CD4-positive, alpha-beta T cell treated with Interleukin-10 for 1 hour (primary cell): Measurements from ENCODE around the gene NTRK2.

Experiments
- DNase-seq: peaks from one replicate; pipeline ENCODE4 v3.0.0-alpha.2; 2020

Gene NTRK2

GRCh38 chr9:84785792-84786547, 116.4 kb downstream of the NTRK2 start:
- DNase-seq = no peak

- DNase-seq = no peak
Measured at GRCh38 chr9:84788803-84789462, 119.4 kb downstream of the NTRK2 start.

DNA sequence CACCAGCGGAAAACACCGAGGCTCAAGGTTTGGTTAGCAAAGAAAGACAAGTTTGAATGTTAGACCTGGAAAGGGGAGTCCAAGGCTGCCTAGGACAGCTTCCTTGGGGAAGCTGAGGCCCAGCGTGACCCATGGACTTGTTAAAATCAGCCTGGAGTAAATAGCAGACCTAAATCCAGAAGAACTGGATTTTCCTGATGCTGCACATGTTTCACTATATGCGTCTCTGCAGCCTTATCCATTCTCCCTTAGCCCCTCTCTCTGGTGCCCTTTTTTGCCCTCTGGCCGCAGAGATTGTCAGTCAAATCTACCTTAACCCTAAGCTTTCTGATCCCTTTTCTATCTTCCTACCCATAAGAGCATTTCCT, 119.9 kb downstream of the NTRK2 start:
- no peak for DNase-seq

DNA sequence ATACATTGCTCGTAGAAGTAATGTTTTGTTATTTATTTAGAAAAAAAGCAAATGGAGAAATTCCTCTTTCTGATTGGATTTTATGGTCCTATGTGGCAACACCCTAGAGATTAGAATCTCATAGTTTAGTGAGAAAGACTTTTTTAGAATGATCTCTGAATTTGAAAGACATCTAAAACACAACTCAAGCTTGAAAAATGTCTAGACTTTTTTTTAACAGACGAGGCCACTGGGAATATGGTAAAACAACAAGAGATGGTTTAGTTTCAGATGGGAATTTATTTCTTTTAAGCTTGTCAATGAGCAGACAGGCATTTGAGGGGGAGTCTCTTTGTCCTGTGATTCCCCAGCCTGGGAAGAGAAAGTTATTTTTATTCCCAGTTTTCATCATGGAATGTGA, 122.1 kb downstream of the NTRK2 start:
- DNase-seq = no peak

DNA sequence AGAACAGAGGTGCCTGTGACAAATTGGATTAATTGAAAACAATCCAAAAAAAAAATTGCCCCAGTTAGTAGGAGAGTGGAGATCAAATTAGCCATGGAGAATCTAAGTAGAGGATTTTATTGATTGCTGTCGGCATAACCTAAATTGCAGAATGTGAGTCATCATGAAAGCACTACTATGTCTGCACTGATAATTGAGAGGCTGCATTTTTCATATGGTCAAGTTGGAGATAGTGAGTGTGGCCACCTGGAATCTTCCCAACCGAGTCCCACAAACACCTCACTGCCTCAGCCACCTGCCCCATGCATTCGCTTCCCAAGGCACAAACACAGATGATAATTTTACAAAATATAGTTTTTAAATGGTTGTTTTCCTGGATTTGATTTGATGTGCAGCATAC, 123.7 kb downstream of the NTRK2 start:
- no peak for DNase-seq

DNA sequence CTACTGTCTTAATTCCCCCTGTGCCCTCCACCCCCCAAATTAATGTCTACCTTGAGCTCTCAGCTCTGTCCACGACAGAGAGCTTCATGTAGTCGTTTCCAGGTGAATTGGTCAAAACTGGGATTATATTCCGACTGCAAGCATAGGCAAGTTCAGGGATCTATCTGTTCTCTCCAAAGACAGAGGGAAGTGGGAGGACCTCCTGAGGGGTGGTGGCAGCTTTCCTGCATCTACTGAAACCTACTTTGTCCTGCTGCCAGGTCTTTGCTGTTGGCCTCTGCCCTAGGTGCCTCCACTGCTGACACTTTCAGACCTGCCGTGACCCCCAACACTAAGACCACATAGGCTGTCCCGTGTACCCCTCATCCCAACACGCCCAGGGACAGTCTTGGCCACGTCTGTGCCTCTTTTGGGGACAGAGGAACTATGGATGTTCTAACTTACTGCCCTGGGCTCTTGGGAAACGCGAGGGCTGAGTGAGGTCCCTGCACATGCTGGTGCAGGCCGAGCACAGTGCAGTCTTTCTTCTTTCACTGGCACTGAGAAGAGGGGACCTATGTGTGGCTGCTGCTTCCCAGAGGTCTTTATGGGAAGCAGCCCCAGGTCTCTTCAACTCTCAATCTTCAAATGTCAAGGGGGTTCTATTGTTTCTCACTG, 125.6 kb downstream of the NTRK2 start:
- DNase-seq = no peak

GRCh38 chr9:84796404-84796803, 126.9 kb downstream of the NTRK2 start:
- DNase-seq = no peak

GRCh38 chr9:84799251-84799650, 129.7 kb downstream of the NTRK2 start:
- DNase-seq = no peak

- DNase-seq = no peak
Measured at GRCh38 chr9:84804951-84805694, 135.6 kb downstream of the NTRK2 start.

- no peak for DNase-seq
Measured at GRCh38 chr9:84807431-84807830, 137.9 kb downstream of the NTRK2 start.

DNA sequence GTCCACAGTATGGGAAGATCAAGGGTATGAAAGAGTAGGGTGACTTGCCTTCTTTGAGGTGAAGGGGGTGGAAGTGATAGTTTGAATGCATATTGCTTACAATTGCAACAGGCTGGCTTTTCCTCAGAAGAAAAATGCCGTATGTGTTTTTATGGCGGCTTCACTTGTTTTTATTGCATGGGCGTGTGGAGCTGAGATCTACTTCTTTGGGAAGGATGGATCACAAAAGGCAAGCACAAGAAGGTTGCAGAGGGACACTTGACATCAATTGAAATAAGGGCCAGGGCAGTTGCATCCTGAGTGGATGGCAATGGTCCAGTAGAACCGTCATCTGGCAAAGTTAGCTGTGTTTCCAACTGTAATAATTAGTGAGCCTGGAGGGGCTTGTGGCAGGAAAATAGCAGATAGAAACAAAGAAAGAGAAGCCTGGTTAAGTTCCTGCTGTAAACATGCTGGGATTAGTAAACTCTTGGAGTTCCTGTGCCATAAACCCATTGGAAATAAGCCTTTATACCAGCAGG, 138.4 kb downstream of the NTRK2 start:
- no peak for DNase-seq

- DNase-seq = no peak
Measured at GRCh38 chr9:84808416-84808815, 138.9 kb downstream of the NTRK2 start.

GRCh38 chr9:84811072-84811750, 141.7 kb downstream of the NTRK2 start:
- no peak for DNase-seq

DNA sequence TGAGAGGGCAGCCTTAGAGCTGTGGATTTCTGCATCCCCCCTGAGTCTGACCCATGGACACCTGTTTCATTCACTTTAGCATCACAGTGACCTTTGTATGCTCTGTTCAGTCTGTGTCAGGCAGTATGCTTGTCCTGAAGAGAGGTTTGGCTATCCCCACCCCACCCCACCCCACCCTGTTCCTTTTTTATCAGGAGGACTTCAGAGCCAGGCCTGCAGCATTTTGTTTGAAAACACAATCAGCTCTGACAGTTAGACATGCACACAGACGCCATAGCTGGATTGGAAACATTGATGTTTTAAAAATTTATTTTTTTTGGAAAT, 142.2 kb downstream of the NTRK2 start:
- DNase-seq = no peak

DNA sequence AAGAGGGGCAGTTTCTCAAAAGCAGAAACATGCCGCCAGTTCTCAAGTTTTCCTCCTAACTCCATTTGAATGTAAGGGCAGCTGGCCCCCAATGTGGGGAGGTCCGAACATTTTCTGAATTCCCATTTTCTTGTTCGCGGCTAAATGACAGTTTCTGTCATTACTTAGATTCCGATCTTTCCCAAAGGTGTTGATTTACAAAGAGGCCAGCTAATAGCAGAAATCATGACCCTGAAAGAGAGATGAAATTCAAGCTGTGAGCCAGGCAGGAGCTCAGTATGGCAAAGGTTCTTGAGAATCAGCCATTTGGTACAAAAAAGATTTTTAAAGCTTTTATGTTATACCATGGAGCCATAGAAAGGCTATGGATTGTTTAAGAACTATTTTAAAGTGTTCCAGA, 142.8 kb downstream of the NTRK2 start:
- DNase-seq = no peak

GRCh38 chr9:84812847-84813246, 143.3 kb downstream of the NTRK2 start:
- no peak for DNase-seq

- DNase-seq = no peak
Measured at GRCh38 chr9:84815554-84815953, 146.0 kb downstream of the NTRK2 start.

- DNase-seq = no peak
Measured at GRCh38 chr9:84817038-84817437, 147.5 kb downstream of the NTRK2 start.

DNA sequence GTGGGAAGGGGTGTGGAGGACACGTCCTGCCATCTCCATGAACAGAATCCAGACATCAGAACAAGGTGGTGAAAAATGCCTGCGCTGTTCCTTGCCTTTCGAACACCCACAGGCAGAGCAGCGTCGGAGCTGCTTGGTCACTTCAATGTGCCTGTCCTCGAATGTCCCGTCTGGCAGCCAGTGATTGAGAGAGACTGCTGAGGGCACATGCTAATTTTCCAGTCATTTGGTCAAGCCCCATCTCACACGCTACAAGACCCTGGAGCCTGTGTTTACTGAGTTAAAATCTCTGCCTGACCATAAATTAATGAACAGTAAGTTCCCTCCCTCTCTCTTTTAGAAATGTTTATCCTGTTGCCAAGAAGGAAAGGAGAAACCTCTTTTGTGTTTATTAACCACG, 149.3 kb downstream of the NTRK2 start:
- DNase-seq = no peak

DNA sequence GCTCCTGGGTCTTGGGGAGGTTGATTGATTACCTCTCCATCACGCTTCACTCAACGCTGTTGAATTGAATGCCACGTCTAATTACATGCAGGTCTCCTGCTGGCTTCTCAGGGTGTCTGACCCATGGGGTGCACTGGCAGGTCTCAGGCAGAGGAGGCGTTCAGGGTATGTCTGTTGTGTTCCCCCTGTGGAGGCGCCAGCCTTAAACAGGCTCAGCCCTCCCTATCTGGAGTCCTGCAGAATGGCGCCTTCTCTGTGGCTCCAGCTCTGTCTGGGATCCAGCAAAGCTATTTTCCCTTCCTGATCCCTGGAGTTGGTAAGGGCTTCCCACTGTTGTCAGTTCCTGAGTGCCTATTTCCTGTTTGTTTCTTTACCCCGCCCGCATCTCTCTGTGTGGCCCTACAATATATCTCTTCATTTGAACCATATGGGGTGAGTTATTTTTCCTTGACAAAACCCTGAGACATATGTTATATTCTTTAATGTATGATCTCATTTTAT, 150.0 kb downstream of the NTRK2 start:
- no peak for DNase-seq

- no peak for DNase-seq
Measured at GRCh38 chr9:84821431-84821830, 151.9 kb downstream of the NTRK2 start.

- no peak for DNase-seq
Measured at GRCh38 chr9:84822589-84823233, 153.2 kb downstream of the NTRK2 start.
